CD4-positive, alpha-beta T cell treated with Interleukin-17A for 4 hours (primary cell): ENCODE data around the gene ARHGEF10L.

ENCODE experiments used
- DNase-seq: peaks from one replicate; pipeline ENCODE4 v3.0.0-alpha.2; 2020; ENCODE audit warnings: mixed read lengths

Gene ARHGEF10L

DNA sequence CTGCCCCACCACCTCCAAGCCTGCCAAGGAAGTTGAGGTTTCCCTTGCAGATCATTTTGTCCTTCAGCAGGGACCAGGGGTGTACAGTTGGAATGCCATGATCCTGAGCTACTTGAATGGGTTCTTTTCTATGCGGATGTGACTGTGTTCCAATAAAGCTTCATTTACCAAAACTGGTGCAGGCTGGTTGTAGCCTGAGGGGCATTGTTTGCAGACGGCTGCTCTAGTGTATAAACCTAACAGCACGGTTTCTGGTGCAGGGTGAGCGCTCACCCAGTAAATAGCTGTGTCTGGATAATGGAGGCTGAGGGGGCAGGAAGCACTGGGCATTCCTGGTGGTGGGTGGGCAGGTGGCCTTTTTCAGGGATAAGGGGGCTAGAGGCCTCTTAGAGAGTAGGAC is 142.9 kb downstream of the ARHGEF10L start:
- no peak for DNase-seq

- DNase-seq = no peak
Observed at GRCh38 chr1:17683598-17683997, 144.1 kb downstream of the ARHGEF10L start.

DNA sequence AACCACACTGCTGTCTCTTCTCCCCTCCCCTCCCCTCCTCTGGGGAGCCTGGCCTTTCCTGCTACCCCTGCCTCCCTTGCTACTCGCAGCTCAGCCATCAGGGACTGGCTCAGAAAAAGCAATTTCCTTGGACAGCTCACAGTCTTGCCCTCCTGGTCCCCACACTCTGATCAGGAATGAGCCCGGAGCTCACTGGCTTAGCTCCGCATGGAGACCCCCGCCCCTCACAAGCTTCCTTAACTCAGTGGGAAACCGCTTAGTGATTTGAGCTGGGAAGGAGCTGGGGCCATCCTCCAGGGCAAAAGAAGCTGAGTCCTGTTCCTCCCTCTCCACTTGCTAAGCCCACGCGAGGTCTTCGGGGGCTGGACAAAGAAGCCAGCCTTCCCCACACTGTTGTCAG is 145.3 kb downstream of the ARHGEF10L start:
- no peak for DNase-seq

GRCh38 chr1:17686258-17686657 is 146.8 kb downstream of the ARHGEF10L start:
- DNase-seq = no peak

GRCh38 chr1:17687145-17687544 is 147.6 kb downstream of the ARHGEF10L start:
- no peak for DNase-seq

DNA sequence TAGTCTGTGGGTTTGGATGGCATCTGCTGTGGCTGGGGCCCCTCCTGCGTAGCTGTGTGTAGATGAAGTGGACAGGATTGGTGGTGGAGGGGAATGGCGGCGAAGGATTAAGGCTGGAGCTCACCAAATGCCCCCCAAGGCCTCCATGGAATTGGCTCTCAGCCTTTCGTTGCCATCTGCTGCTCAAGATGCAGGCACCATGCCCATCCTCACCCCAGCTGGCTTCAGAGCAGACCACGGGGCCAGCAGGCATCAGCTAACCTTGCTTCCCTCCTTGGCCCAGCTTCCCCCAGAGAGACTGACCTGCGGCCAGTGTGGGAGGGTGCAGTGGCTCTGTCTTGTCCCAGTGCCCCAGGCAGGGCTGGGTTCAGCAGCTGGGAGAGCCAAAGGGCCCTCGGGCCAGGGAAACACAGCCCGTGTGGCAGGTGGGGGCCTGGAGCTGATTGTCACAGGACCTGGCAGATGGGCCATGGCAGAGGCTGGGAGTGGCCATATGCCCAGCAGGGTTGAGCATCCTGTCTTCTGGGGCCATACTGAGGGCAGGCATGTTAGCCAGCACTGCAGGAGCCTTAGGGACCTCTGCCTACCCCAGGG is 148.8 kb downstream of the ARHGEF10L start:
- DNase-seq = no peak

DNA sequence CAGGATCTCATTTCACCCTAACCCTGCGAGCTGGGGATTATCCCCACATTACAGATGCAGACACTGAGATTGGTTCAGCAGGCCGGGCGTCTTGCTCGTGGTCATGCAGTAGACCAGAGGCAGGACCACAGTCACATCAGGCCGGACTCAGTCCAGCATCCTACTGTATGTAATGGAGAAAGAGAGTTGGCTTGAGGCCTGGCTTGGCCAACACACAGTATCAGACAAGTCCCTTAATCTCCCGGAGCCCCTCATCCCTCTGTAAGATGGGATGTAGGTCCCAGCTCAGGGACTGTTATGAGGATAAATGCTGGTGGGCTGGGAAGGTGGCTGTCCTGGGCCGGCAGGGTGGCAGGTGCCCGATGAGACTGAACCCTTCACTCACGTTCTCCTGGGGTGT is 149.5 kb downstream of the ARHGEF10L start:
- no peak for DNase-seq

- no peak for DNase-seq
Observed at GRCh38 chr1:17690906-17691634, 151.6 kb downstream of the ARHGEF10L start.

DNA sequence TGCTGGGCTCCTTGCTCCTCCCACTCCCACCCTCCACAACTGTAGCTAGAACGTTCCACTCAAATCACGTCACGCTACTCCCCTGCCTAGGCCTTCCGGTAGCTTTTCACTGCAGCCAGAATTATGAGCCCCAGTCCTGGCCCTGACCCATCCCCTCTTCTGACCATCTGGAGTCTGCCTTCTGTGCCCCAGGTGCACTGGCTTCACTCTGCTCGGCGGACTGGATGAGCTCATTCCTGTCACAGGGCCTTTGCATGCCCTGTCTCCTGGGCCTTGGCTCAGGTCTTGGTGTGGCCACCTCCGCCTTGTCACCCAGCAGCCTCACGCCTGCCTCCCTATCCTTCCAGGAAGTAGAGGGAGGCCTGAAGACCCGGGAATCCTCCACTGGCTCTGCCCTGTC is 153.1 kb downstream of the ARHGEF10L start:
- DNase-seq = no peak

DNA sequence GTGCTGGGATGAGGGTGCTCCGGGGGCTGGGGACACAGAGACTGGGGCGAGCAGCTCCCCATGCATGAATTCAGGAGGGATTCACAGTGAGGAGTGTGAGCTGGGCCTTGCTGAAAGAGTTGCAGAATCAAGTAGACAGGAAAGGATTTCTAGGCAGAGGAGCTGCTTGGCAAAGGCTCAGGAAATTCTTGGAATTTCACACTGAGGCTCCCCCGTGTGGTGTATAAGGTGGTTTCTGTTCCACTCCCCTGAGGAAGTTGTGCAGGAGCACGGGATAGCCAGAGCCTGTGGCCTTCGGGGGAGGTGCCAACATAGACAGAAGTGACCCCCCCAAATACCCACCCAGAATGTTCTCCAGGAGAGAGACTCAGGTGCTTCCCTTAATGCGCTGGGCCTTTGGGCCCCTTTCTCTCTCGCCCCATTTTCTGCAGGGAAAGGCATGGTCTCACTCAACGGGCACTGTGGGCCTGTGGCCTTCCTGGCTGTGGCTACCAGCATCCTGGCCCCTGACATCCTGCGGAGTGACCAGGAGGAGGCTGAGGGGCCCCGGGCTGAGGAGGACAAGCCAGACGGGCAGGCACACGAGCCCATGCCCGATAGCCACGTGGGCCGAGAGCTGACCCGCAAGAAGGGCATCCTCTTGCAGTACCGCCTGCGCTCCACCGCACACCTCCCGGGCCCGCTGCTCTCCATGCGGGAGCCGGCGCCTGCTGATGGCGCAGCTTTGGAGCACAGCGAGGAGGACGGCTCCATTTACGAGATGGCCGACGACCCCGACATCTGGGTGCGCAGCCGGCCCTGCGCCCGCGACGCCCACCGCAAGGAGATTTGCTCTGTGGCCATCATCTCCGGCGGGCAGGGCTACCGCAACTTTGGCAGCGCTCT is 157.2 kb downstream of the ARHGEF10L start:
- no peak for DNase-seq

DNA sequence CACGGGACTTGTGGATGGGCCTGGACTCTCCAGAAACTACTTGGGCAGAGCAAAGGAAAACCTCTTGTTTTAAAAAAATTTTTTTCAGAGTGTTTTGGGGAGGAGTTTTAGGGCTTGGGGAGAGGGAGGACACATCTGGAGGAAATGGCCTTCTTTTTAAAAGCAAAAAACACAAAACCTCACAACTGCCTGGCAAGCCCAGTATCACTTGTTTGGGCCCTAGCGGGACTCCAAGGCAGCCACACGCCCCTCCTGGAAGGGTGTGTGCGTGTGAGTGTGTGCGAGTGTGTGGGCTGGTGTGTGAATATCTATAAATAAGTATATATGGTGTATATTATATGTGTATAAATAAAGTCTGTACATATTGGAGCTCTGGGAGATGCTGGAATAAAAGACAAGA is 158.0 kb downstream of the ARHGEF10L start:
- DNase-seq = no peak

- no peak for DNase-seq
Observed at GRCh38 chr1:17699581-17699980, 160.1 kb downstream of the ARHGEF10L start.

GRCh38 chr1:17700945-17701810 is 161.7 kb downstream of the ARHGEF10L start:
- DNase-seq = no peak

DNA sequence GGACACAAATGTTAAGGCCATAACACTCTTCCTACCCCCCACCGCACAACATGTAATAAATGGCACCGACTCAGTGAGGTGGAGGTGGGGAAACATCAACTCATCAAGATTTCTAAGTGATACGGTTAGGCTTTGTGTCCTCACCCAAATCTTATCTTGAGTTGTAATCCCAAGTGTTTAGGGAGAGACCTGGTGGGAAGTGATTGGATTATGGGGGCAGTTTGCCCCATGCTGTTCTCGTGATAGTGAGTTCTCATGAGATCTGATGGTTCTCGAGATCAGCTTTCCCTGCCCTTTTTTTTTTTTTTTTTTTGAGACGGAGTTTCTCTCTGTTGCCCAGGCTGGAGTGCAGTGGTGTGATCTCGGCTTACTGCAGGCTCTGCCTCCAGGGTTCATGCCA is 164.7 kb downstream of the ARHGEF10L start:
- DNase-seq = no peak

DNA sequence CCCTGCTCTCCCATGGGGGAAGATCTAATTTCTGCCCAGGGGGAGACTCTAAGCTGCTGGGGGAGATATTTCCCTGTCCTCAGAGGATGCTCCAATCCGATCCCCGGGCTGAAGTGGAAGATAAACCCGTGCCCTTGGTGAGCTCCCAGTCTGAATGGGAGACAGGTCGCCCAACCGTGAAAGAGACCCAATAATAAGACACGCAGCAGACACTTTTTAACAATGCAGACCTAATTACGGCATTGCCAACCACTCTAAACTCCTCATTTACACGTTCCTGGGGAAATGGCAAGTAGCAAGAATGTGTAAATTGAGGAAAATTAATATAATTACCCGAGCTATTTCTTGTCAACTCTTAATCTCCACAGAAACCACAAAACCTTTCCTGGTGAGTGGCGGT is 166.9 kb downstream of the ARHGEF10L start:
- no peak for DNase-seq

- DNase-seq = no peak
Observed at GRCh38 chr1:17709981-17710380, 170.5 kb downstream of the ARHGEF10L start.

- no peak for DNase-seq
Observed at GRCh38 chr1:17710889-17711576, 171.5 kb downstream of the ARHGEF10L start.

DNA sequence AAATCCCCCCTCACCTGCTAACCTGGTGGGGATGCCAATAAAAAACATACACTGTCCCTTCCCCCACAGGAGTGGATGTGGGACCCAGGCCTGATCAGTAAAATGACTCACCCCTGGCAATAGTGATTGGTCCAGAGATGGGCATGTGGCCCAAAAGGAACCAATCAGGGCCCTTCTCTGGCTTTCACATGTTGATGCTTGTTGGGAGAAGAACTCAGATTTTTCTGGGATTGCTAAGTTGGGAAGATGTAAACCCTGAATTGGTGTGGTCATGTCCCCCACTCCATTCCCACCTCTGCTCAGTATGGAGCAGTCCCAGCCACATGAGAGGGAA is 172.0 kb downstream of the ARHGEF10L start:
- DNase-seq = no peak

DNA sequence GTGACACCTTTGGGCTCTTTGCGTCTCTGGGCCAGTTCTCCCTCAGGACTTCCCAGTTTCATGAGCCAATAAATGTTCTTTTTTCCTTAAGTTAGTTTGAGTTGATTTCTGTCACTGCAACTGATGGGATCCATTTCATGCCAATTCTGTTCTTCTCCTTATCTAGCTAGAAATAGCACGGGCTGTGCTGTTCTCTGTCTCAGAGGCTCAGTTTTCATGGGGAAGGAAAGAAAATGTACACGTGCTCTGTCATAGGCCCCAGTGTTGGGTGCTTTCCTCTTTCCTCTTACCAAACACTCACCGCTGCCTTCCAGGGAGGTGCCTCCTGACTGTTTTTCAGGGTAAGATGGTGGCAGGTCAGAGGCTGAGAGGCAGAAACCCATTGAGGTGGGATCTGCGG is 172.4 kb downstream of the ARHGEF10L start:
- no peak for DNase-seq

DNA sequence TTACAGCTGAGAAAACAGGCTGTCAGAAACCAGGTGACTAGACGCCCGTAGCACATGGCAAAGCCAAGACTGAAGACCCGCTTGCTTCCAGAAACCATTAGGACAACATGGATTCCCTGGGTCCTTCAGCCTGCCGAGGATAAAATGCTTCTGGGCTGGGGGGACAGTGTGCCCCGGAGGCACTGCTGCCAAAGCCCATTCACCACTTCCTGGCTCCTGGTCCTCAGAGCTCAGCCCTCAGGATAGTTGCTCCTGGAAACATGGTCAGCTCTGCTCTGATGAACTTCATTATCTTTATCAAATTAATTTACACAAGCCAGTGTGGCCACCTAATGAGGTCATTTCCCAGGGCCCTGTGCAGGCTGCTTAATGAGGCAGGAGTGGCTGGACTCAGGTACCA is 174.5 kb downstream of the ARHGEF10L start:
- no peak for DNase-seq

GRCh38 chr1:17717594-17718535 is 178.4 kb downstream of the ARHGEF10L start:
- no peak for DNase-seq
